RPMI8226 (cell line): Measurements from ENCODE around the gene ADAM15.

Experiments
- DNase-seq: peaks from one replicate; pipeline ENCODE4 v3.0.0-alpha.2; 2015

ADAM15 gene

GRCh38 chr1:155050560-155051341 is at the start of gene ADAM15:
TSS of gene ADAM15 (plus strand) at chr1:155051316. CDS start at chr1:155051387, 71 bp downstream.
- peak; percentile 91 for DNase-seq

DNA sequence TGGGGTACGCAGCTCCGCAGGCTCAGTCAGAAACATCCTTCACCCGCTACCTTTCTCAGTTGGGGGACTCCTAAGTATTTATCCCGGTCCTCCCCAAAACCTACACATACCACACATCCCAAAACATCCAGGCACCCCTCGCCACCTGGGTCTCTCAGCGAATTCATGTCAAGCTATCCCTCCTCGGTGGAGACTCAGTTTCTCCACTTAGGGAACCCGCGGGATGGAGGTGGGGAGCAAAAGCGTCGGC is 49.8 kb upstream of the ADAM15 start:
- DNase-seq, result no peak

GRCh38 chr1:155001675-155002463 is 49.2 kb upstream of the ADAM15 start:
- peak; percentile 100 for DNase-seq

DNA sequence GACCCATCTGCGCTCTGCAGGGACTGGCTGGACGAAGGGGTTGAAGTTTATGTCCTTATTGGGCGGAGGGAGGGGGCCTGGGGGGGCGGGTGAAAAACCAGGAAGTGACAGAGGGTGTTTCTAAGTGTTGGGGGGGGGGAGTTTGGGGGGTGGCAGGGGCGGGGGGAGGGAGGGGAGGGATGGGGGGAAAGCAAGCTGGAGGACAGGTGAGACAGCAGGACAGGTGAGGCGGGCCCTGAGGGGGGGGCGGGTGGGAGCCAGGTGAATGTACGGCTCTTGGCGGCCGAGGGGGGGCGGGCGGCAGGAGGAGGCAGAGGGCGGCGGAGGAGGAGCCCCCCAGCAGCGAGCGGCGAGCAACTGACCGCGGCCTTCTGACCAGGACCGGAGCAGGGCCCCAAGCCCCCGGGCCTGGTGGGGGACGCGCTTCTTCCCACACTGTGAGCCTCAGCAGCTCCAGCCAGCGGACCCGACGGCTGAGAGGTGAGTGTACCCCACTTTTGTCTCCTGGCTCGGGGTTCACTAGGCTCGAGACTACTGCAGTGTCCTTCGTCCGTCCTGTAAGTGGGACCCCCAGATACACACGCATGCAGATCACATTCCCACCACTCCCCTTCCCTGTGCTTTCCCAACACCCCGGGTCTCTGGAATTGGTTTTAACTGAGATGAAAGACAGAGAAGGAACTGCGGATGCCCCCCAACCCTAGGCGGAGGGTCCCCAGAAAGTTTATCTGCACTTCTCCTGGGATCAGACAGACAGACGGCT is 48.5 kb upstream of the ADAM15 start, which contains the start of gene ZBTB7B:
Gene ZBTB7B (plus strand): TSS at position 339 of the 763 bp plus-strand sequence. CDS start 11,859 bp downstream, outside the sequence.
- DNase-seq, result no peak

DNA sequence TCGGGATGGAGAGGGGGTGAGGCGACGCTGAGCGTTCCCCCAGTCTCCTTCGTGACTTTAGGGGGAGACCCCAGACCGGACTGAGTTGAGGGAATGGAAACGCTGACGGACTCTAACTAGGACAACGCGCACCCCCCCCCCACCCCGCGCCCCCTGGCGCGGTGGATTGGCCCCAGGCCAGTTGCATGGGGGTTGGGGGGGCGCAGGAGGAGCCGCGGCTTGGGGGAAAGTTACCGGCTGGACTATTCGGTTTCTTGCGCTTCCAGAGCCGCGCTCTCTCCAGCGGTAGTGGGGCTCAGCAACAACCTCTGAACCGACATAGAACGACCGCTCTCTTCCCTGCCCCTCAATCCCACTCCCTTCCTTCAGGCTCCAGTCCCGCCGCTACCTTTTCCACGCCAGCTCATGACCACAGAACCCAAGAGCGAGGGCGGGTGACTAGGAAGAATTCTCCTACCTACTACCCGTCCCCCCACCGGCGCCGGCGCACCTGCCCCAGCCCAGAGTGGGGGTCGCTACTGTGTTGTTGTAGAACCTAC is 47.8 kb upstream of the ADAM15 start:
- DNase-seq, result peak; percentile 46

GRCh38 chr1:155003766-155004351 is 47.3 kb upstream of the ADAM15 start:
- peak; percentile 56 for DNase-seq

DNA sequence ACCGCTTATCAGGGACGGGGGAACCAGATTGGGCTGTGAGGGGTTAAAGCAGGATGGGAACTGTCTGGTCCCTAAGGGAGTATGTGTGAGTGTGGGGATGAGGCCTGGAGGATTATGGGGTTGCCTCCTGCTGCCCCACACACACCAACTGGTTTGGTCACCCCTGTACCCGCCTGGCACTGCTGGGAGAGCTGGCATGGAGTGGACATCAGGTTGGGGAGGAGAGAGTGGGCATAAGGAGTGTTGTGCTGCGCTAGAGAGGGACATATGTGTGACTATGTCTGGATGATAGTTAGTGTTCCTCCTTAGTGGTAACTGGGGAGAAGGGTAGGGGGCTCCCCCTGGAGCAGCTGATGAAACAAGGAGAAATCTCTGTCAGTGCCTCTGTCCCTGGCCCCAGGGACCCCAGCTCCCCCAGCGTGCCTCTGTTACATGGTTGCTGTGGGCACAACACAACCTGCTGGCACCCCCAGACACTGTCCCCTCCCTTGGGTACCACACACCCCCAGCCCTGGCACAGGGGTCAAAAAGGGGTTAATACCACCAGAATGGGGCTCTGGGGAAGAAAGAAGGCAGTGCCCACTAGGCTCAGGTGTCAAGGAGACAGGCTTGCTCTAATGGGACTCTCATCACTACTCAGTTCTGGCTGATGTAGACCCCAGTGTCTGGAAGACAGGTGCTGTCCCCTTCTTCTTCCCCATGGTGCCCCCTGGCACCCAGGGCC is 46.6 kb upstream of the ADAM15 start:
- no peak for DNase-seq

- peak; percentile 56 for DNase-seq
Observed at GRCh38 chr1:155005076-155006011, 45.8 kb upstream of the ADAM15 start.

DNA sequence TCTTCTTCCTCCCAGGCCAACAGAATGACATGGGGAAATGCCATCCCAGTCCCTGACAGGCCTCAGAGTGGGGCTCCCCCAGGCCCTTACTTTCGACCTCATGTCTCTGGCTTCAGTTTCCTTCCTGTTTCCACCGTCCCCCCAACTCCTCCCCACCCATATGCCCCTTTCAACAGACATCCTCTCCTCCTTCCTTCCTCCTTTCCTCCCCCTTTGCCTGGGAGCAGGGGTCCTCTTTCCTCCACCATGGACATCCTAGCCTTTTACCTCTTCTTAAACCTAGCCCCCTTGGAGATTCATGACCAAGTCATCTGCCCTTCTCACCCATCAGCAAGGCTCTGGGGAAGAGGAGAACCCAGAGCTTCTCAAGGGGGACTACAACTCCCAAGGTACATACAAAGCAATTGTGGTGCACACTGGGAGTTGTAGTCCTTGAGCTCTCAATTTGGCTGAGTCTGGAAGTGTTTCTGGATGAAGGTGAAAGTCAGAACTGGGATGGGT is 44.5 kb upstream of the ADAM15 start:
- DNase-seq, result no peak

GRCh38 chr1:155007251-155007828 is 43.8 kb upstream of the ADAM15 start:
- DNase-seq, result no peak

GRCh38 chr1:155008015-155008941 is 42.8 kb upstream of the ADAM15 start:
- DNase-seq, result no peak

- no peak for DNase-seq
Observed at GRCh38 chr1:155009221-155009711, 41.9 kb upstream of the ADAM15 start.

DNA sequence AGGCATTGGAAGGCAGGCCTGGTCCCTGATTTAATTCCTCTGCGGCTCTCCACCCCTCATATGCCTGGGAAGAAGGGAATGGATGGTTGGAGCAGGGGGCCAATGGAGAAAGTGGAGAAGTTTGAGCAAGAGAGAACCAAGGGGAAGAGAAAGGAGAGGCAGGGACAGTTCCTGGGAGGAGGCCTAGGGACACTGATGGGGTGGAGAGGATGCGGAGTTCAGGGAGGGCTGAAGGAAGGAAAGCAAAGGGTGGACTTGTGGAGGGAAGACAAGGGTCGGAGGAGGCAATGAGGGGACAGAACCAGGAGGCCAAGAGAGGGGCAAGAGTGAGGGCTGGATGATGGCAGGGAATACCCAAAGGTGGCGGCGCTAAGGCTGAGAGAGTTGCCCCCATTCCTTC is 41.4 kb upstream of the ADAM15 start:
- no peak for DNase-seq

- no peak for DNase-seq
Observed at GRCh38 chr1:155010211-155010918, 40.8 kb upstream of the ADAM15 start.

DNA sequence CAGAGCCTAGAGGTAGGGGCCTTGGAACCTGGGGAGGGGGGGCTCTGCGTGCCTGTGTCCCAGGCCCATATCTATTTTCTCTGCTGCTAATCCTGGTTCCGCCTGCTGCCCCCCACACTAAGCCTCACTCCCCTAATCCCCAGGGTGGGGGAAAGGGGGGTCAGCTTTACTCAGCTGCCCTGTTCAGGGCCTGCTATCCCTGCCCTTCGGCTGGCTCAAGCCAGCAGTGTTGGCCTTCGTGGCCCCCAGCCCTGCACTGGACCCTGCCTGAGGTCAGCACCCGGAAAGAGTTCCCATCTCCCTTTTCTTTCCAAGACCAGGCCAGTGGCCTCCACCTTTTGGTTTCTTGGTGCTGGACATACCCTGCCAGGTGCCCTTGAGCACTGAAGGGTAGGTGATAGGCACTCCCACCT is 40.1 kb upstream of the ADAM15 start:
- no peak for DNase-seq

- DNase-seq, result no peak
Observed at GRCh38 chr1:155011437-155012025, 39.6 kb upstream of the ADAM15 start.

- no peak for DNase-seq
Observed at GRCh38 chr1:155012026-155012546, 39.0 kb upstream of the ADAM15 start.
